ENCODE data around the gene SGK2. TPM values are rescaled to one million over a fixed set of nuclear protein-coding genes. Genes with fewer than 3 reads are reported as not detected.

The SGK2 gene
- total and polyA plus RNA-seq, 2 of the 13 experiments (the other 11 are each of a cell fraction or from before 2014, with no cell fraction given): 6.2 to 29.4 TPM

- TF ChIP-seq TCF12 (IDR thresholded peaks at IDR 0.05): no peak
- no peak for TF ChIP-seq TCF12 (CRISPR knock-in tag; IDR thresholded peaks at IDR 0.05)
- 0 out of 2 replicates have a peak, but pooled peaks have one; percentile 7 for TF ChIP-seq ZBTB42 (CRISPR knock-in tag; IDR thresholded peaks at IDR 0.05)
- TF ChIP-seq ZNF672 (CRISPR knock-in tag; IDR thresholded peaks at IDR 0.05): no peak
- TF ChIP-seq ZBTB14 (CRISPR knock-in tag; IDR thresholded peaks at IDR 0.05): no peak
- TF ChIP-seq RFX3 (CRISPR knock-in tag; IDR thresholded peaks at IDR 0.05): no peak
- no peak for TF ChIP-seq CREM (IDR thresholded peaks at IDR 0.05)
- no peak for TF ChIP-seq CREM (CRISPR knock-in tag; IDR thresholded peaks at IDR 0.05)
- TF ChIP-seq ZNF841 (CRISPR knock-in tag; IDR thresholded peaks at IDR 0.05; ENCODE audit: borderline replicate concordance): 0 out of 2 replicates have a peak, but pooled peaks have one; percentile 8
- no peak for TF ChIP-seq ZNF7 (CRISPR knock-in tag; IDR thresholded peaks at IDR 0.05)
- no peak for TF ChIP-seq ZNF713 (CRISPR knock-in tag; IDR thresholded peaks at IDR 0.05)
- TF ChIP-seq SMARCC2 (IDR thresholded peaks at IDR 0.05): no peak
- TF ChIP-seq ZNF569 (CRISPR knock-in tag; IDR thresholded peaks at IDR 0.05; ENCODE audit: borderline replicate concordance): no peak
- TF ChIP-seq ZNF766 (CRISPR knock-in tag; IDR thresholded peaks at IDR 0.05; ENCODE audit: borderline replicate concordance): no peak
- 0 out of 4 replicates have a peak, but pooled peaks of 1 of the 2 experiments have one; percentile 3 for TF ChIP-seq NR2F1 (CRISPR knock-in tag; IDR thresholded peaks at IDR 0.05)
- TF ChIP-seq RELA (CRISPR knock-in tag; IDR thresholded peaks at IDR 0.05): no peak
- TF ChIP-seq MED8 (CRISPR knock-in tag; IDR thresholded peaks at IDR 0.05; ENCODE audit: insufficient replicate concordance): no peak
- no peak for TF ChIP-seq GATAD1 (CRISPR knock-in tag; IDR thresholded peaks at IDR 0.05)
- no peak for TF ChIP-seq ZKSCAN1 (IDR thresholded peaks at IDR 0.05; ENCODE audit: low read length)
- TF ChIP-seq ISX (CRISPR knock-in tag; conservative IDR thresholded peaks at IDR 0.05): no peak
- TF ChIP-seq POLR2AphosphoS2 (IDR thresholded peaks at IDR 0.05; ENCODE audit: low read depth, low read length): no peak
- TF ChIP-seq CBX1 (IDR thresholded peaks at IDR 0.05; ENCODE audit: low read depth): no peak
- TF ChIP-seq RXRB (CRISPR knock-in tag; IDR thresholded peaks at IDR 0.05; ENCODE audit: borderline replicate concordance): 0 out of 2 replicates have a peak, but pooled peaks have one; percentile 2
- TF ChIP-seq ZNF17 (CRISPR knock-in tag; IDR thresholded peaks at IDR 0.05): 0 out of 2 replicates have a peak, but pooled peaks have one; percentile 25
- TF ChIP-seq CBFB (CRISPR knock-in tag; IDR thresholded peaks at IDR 0.05): no peak
- TF ChIP-seq ATAD3A (CRISPR knock-in tag; IDR thresholded peaks at IDR 0.05): no peak
- TF ChIP-seq ZNF547 (CRISPR knock-in tag; IDR thresholded peaks at IDR 0.05): no peak
- no peak for TF ChIP-seq ZNF253 (CRISPR knock-in tag; IDR thresholded peaks at IDR 0.05; ENCODE audit: borderline replicate concordance)
- TF ChIP-seq, protein P1, sequence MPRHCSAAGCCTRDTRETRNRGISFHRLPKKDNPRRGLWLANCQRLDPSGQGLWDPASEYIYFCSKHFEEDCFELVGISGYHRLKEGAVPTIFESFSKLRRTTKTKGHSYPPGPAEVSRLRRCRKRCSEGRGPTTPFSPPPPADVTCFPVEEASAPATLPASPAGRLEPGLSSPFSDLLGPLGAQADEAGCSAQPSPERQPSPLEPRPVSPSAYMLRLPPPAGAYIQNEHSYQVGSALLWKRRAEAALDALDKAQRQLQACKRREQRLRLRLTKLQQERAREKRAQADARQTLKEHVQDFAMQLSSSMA (CRISPR knock-in tag; IDR thresholded peaks at IDR 0.05): 0 out of 2 replicates have a peak, but pooled peaks have one; percentile 6
- TF ChIP-seq ZNF230 (CRISPR knock-in tag; IDR thresholded peaks at IDR 0.05): no peak
- 0 out of 2 replicates have a peak, but pooled peaks have one; percentile 20 for TF ChIP-seq ATF7-NPFF (CRISPR knock-in tag; IDR thresholded peaks at IDR 0.05; ENCODE audit: low read depth)
- TF ChIP-seq DR1 (CRISPR knock-in tag; IDR thresholded peaks at IDR 0.05): no peak
- TF ChIP-seq MEIS2 (CRISPR knock-in tag; IDR thresholded peaks at IDR 0.05): no peak
- no peak for TF ChIP-seq MAZ (IDR thresholded peaks at IDR 0.05; ENCODE audit: borderline replicate concordance, low read depth, low read length)
- TF ChIP-seq MAZ (CRISPR knock-in tag; IDR thresholded peaks at IDR 0.05; ENCODE audit: low read depth): peak; percentile 45; the same call in 1 of the 2 replicates
- TF ChIP-seq CCDC6 (CRISPR knock-in tag; IDR thresholded peaks at IDR 0.05): no peak
Observed at GRCh38 chr20:43531091-43531443, 27.8 kb upstream of the SGK2 start (continued).

Measured in HepG2 (cell line).